ENCODE data around the gene MAPT.

The MAPT gene

GRCh38 chr17:45871718-45872117 lies 22.6 kb upstream of the MAPT start:
- TF ChIP-seq POLR2A (IDR thresholded peaks at IDR 0.05; ENCODE audit: extremely low read depth, insufficient read length): no peak
- TF ChIP-seq, protein P1, sequence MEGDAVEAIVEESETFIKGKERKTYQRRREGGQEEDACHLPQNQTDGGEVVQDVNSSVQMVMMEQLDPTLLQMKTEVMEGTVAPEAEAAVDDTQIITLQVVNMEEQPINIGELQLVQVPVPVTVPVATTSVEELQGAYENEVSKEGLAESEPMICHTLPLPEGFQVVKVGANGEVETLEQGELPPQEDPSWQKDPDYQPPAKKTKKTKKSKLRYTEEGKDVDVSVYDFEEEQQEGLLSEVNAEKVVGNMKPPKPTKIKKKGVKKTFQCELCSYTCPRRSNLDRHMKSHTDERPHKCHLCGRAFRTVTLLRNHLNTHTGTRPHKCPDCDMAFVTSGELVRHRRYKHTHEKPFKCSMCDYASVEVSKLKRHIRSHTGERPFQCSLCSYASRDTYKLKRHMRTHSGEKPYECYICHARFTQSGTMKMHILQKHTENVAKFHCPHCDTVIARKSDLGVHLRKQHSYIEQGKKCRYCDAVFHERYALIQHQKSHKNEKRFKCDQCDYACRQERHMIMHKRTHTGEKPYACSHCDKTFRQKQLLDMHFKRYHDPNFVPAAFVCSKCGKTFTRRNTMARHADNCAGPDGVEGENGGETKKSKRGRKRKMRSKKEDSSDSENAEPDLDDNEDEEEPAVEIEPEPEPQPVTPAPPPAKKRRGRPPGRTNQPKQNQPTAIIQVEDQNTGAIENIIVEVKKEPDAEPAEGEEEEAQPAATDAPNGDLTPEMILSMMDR (IDR thresholded peaks at IDR 0.05; ENCODE audit: low read depth, low read length): no peak
- TF ChIP-seq, protein P2, sequence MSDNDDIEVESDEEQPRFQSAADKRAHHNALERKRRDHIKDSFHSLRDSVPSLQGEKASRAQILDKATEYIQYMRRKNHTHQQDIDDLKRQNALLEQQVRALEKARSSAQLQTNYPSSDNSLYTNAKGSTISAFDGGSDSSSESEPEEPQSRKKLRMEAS (IDR thresholded peaks at IDR 0.05; ENCODE audit: low read depth, low read length): no peak
- TF ChIP-seq MYC (IDR thresholded peaks at IDR 0.05; ENCODE audit: low read depth, low read length): no peak
- DNase-seq (ENCODE audit: low read depth): no peak
- H3K4me3 ChIP-seq (ENCODE audit: low read depth, low read length): no peak overlapping the region

GRCh38 chr17:45873728-45874127 lies 20.6 kb upstream of the MAPT start:
- H3K4me3 ChIP-seq (ENCODE audit: low read depth, low read length): no peak overlapping the region
- DNase-seq (ENCODE audit: low read depth): peak; percentile 71
- TF ChIP-seq MYC (IDR thresholded peaks at IDR 0.05; ENCODE audit: low read depth, low read length) (no peak), POLR2A (IDR thresholded peaks at IDR 0.05; ENCODE audit: extremely low read depth, insufficient read length) (no peak)
- TF ChIP-seq, protein P2 (IDR thresholded peaks at IDR 0.05; ENCODE audit: low read depth, low read length): no peak
- TF ChIP-seq, protein P1 (IDR thresholded peaks at IDR 0.05; ENCODE audit: low read depth, low read length): no peak

- no peak for DNase-seq (ENCODE audit: low read depth)
- no peak overlapping the region for H3K4me3 ChIP-seq (ENCODE audit: low read depth, low read length)
- TF ChIP-seq, protein P2 (IDR thresholded peaks at IDR 0.05; ENCODE audit: low read depth, low read length): no peak
- TF ChIP-seq MYC (IDR thresholded peaks at IDR 0.05; ENCODE audit: low read depth, low read length): no peak
- TF ChIP-seq, protein P1 (IDR thresholded peaks at IDR 0.05; ENCODE audit: low read depth, low read length): no peak
- no peak for TF ChIP-seq POLR2A (IDR thresholded peaks at IDR 0.05; ENCODE audit: extremely low read depth, insufficient read length)
Measured at GRCh38 chr17:45874151-45874550, 20.2 kb upstream of the MAPT start.

DNA sequence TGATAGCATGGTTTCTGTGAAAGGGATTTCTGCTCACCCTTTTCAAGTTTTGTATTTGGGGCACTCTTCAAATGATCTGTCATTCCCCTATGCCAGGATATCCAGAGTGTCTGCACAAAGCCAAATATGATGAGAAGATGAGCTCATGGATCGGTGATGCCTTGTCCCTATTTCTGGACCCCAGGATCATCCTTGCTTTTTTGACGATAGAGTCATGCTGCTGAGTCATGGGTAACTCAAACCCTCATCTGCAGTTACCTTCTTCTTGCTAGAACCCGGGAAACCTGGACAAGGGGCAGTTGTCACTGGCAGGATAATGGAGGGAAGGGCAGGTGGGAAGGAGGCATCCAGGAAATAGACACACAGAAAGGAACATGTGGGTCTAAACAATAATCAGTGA lies 17.8 kb upstream of the MAPT start:
- DNase-seq (ENCODE audit: low read depth): no peak
- no peak overlapping the region for H3K4me3 ChIP-seq (ENCODE audit: low read depth, low read length)
- TF ChIP-seq MYC (IDR thresholded peaks at IDR 0.05; ENCODE audit: low read depth, low read length): no peak
- TF ChIP-seq POLR2A (IDR thresholded peaks at IDR 0.05; ENCODE audit: extremely low read depth, insufficient read length): no peak
- TF ChIP-seq, protein P1 (IDR thresholded peaks at IDR 0.05; ENCODE audit: low read depth, low read length): no peak
- TF ChIP-seq, protein P2 (IDR thresholded peaks at IDR 0.05; ENCODE audit: low read depth, low read length): no peak

GRCh38 chr17:45877467-45877866 lies 16.9 kb upstream of the MAPT start:
- H3K4me3 ChIP-seq (ENCODE audit: low read depth, low read length): no peak overlapping the region

More at GRCh38 chr17:45877467-45877866, 16.9 kb upstream of the MAPT start:
- no peak for DNase-seq (ENCODE audit: low read depth)
- TF ChIP-seq MYC (IDR thresholded peaks at IDR 0.05; ENCODE audit: low read depth, low read length) (no peak), POLR2A (IDR thresholded peaks at IDR 0.05; ENCODE audit: extremely low read depth, insufficient read length) (no peak)
- TF ChIP-seq, protein P2 (IDR thresholded peaks at IDR 0.05; ENCODE audit: low read depth, low read length): no peak
- TF ChIP-seq, protein P1 (IDR thresholded peaks at IDR 0.05; ENCODE audit: low read depth, low read length): no peak

All from NB4 (cell line).